IPS DF 19.7 (cell line): Measurements from ENCODE around the gene UST.
"Not testable (repeated sequence)": the region's sequence is repeated elsewhere in the genome, so short reads cannot be mapped to it uniquely, and the experiment has no call there.

Experiments used
- DNase-seq: peaks from one replicate; pipeline ENCODE4 v3.0.0-alpha.2; 2013; ENCODE audit warnings: low read depth, low spot score

The UST gene

GRCh38 chr6:149006236-149006635 is 259.4 kb downstream of the UST start:
- not testable (repeated sequence) for DNase-seq

- DNase-seq, result no peak
These were observed 259.8 kb downstream of the UST start for GRCh38 chr6:149006671-149007070.

- DNase-seq, result no peak
These were observed 261.0 kb downstream of the UST start for GRCh38 chr6:149007846-149008245.

- no peak for DNase-seq
These were observed 261.9 kb downstream of the UST start for GRCh38 chr6:149008741-149009140.

DNA sequence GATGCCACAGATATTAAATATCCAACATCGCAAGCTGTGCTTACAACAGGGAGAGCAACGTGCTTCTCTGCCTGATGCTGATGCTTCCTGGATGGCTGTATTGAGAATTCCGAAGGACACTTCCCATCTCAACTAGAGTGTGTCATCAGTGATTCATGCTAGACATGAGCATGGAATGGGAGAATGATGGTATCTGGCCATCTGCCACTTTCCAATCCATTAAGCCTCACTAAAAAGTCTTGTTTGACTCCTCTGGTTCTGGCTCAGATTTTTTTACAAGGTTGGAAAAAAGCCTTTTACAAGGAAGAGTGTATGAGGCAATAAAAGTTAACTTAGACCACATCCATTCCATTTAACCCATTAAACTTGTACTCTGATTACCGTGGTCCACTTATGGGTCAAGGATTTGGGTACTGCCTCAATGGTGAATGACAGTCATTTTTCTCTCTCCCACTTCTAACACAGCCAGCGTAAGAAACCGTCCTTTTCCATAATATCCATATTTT is 265.3 kb downstream of the UST start:
- no peak for DNase-seq

DNA sequence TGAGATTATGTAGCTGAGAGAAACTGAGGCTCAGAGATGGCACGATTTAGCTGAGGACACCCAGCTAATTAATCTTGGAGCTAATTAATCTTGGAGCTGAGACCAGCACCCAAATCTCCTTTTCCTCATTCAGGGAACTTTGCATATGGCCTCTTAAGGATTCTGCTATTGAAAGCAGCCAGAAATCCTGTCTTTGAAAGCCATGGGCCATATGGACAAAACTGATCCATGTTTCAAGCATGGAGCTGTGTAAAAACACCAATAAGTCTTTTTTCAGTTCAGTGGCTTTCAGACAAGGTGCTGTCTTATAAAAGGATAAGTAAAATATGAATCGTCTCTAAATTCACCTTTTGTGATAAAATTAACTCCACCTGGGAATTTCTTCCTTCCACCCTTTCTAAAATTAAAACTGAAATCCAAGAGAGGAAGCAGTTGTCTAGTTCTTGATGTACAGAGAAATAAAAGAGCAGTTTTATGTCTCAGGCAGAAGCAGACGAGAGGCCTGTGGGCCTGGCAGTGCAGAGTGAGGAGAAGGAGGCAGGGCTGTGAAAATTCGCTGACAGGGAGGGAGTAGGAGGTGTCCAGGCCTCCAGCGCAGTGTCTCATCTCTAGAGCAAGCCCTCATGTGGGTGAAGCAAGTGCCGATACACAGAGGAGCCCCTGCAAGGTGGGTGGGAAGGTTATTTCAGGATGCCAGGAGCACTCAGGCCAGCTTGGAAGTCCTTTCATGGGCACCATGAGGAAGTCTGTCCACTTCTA is 266.9 kb downstream of the UST start:
- DNase-seq, result no peak

- peak; percentile 99 for DNase-seq
These were observed 268.1 kb downstream of the UST start for GRCh38 chr6:149014631-149015534.

DNA sequence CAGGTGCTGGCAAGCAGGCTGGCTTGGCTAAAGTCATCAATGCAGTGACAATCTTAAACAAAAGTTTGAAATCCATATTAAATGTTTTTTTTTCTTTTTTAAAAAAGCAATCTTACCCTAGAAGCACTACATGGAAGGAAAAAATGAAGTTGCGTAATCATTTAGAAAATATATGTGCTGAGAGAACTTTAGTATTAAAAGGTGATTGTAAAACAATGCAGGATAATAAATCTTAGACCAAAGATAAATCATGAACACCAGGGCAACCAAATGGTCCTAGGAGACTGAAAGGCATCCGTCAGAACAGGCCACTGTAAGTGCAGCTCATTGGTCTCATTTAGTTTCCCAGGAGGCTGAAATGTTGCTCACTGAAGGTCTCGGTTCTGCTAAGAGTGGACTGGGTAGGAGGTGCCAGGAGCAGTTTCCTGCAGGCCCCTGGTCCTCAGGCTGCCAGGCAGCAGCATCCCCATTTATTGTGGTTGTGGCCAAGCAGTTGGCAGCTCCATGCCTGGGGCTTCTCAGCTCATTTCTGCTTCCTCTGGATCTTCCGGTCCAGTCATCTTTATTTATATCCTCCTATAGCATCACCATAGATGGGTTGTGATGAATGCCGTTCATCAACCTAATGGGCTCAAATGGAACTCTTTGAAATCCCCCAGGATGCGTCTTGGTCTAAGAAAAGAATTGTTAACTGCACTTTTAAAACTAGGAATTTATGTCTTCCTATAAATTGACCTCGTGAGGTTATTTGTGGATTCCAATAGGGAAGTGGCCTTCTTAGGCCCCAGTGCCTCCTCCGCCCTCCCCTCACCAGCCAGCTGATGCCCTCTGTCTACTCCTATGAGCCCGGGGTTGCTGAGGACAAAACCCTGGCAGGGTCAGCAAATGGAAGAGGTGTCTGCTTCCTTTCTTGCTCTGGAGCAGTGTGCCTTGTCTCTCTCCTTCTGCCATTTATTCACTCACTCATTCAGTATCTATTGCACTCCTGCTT is 269.0 kb downstream of the UST start:
- DNase-seq, result no peak

GRCh38 chr6:149016716-149017115 is 269.9 kb downstream of the UST start:
- no peak for DNase-seq

DNA sequence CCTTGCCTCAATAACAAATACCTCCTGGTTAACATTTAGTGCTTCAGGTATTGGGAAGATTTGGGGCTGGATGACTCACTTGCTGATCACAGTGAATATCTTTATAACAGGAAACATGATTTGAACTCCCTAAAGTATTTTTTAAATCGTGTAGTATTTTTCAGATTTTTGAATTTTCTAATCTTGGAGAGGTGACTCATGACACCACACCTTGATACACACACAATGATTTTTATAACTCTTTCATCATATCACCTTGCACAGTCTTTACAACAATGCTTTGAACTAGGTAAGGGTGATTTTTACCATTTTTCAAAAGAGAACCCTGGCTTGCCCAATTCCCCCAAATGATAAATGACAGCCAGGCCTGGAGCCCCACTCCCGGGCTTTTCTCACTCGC is 273.5 kb downstream of the UST start:
- no peak for DNase-seq

- DNase-seq, result no peak
These were observed 277.5 kb downstream of the UST start for GRCh38 chr6:149024361-149024760.

DNA sequence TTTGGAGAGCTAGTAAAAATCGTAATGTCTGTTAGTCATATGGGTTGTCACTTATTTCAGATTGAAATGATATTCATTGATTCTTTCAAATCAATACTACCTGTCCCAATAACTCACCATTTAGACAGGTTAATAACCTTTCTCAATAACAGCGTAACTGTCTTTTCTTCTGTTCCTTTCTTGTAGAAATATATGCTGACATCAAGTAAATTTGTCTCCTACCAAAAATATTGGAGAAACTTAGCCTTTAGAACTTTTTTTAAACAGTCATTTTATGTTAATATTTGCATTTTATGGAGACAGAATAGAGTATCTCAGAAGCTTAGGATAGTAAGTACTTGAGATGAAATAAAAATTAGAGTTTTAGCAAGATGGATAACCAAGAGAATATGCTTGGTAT is 278.2 kb downstream of the UST start:
- no peak for DNase-seq

- peak; percentile 47 for DNase-seq
These were observed 279.7 kb downstream of the UST start for GRCh38 chr6:149026530-149026942.

DNA sequence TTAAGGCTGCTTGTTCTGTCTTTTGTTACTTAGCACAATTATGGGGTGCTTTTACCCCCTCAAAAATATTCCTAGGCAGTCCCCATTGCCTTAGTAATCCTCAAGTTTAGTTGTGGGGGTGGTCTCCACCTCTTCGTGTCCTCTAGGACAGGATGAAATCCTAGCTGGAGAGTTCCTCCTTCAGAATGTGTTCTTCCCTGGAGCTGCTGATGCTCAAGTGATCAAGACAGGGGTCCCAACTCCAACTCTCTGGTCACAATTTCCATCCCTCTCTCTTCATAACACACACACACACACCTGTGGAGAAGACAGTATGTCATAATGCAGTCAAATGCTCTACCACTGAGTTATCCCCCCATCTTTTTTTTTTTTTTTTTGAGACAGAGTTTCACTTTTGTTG is 280.7 kb downstream of the UST start:
- DNase-seq, result no peak

GRCh38 chr6:149028767-149029405 is 282.1 kb downstream of the UST start:
- DNase-seq, result no peak

- no peak for DNase-seq
These were observed 284.5 kb downstream of the UST start for GRCh38 chr6:149031201-149031858.

DNA sequence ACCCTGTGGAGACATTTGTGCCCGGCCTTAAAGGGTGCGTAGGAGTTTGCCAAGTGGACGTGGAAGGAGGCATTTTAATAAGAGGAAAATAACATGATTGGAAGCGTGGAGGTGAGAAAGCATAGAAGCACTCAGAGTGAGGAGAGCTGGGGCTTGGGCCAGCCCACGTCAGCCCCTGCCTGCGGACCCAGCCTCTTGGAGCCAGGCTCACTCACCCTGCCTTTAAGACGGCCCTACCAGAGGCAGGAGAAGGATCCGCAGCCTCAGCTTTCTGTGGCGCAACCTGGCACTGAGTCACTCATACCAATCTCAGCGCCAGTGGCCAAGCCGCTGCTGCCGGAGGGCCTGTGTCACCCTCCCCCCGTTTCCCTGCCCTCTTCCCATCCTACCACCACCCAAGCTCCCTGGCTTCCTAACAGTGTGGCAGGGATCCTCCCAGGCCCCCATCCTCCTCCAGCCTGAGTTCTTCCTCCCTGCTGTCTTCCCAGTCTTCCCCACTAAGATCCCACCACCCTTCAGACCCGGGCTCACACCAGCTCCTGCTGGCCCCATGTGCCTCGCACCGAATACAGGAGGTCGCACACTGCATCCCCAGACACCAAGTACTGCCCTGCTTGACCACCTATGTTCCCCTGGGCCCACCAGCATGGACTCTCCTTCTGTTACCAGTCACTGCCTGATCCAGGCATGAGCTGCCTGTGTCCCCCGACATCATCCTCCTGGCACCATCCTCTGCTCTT is 285.2 kb downstream of the UST start:
- DNase-seq, result no peak

- DNase-seq, result no peak
These were observed 286.0 kb downstream of the UST start for GRCh38 chr6:149032599-149033405.

DNA sequence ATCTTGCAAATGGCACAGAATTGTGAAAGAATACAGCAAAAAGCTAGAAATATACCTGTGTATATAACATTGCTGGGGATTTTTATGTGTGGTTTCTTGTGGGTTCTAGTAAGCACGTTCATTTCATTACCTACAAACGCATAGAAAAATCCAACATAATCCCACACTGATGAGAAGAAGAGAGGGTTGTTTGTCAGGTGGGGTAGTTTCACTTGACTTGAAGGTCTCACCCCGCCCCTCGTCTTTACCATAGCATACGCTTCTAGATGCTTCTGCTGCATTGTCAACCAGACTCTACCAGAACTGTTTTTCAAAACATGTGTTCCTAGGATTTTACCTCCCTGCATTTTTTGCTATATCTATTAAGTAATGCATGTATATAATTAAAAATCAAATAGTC is 286.6 kb downstream of the UST start:
- DNase-seq, result no peak
